ENCODE data around the gene FRAS1. TPM values are rescaled to one million over a fixed set of nuclear protein-coding genes. Genes with fewer than 3 reads are reported as not detected.

Gene FRAS1
- total RNA-seq, 1 experiment from 2014 or later = 82.0 TPM

- TF ChIP-seq AFF4 (CRISPR knock-in tag; IDR thresholded peaks at IDR 0.05; ENCODE audit: borderline replicate concordance) (no peak), ZNF671 (CRISPR knock-in tag; IDR thresholded peaks at IDR 0.05) (no peak)
Observed at GRCh38 chr4:78075986-78076385, 18.9 kb downstream of the FRAS1 start (continued).

- Mint-ChIP-seq H3K27me3 (ENCODE audit: low read depth) (no peaks in the 10 kb centered on the region), H3K4me1 (peaks cover 54% of the 10 kb centered on the region), H3K4me3 (no peak overlapping the region), H3K27ac (no peak overlapping the region), H3K9me3 (no peaks in the 10 kb centered on the region), H3K36me3 (peaks cover 5% of the 10 kb centered on the region)
- no peak for DNase-seq (ENCODE audit: low spot score)
- POLR2A ChIA-PET = no interaction called here
- CTCF ChIA-PET = no interaction called here
- no peak for ATAC-seq
- no peak for TF ChIP-seq SOX15 (CRISPR knock-in tag; IDR thresholded peaks at IDR 0.05)
- TF ChIP-seq E2F1 (CRISPR knock-in tag; IDR thresholded peaks at IDR 0.05) = no peak
- no peak for TF ChIP-seq JUN (CRISPR knock-in tag; IDR thresholded peaks at IDR 0.05)
- no peak for TF ChIP-seq FOXP1 (CRISPR knock-in tag; IDR thresholded peaks at IDR 0.05; ENCODE audit: borderline replicate concordance)
- no peak for TF ChIP-seq ATF6 (CRISPR knock-in tag; IDR thresholded peaks at IDR 0.05)
- TF ChIP-seq PREB (CRISPR knock-in tag; IDR thresholded peaks at IDR 0.05; ENCODE audit: borderline replicate concordance) = no peak
Observed at GRCh38 chr4:78078101-78078500, 21.0 kb downstream of the FRAS1 start.

- ChIA-PET CTCF (interaction anchor here (1.3 to 3.3 kb wide), 2 partner anchors 10 to 20 kb away, joined by 4 to 21 read pairs; no protein-coding TSS in a partner anchor), POLR2A (no interaction called here)
- H3K27me3 Mint-ChIP-seq (ENCODE audit: low read depth) = no peaks in the 10 kb centered on the region
- peaks cover 51% of the 10 kb centered on the region for H3K4me1 Mint-ChIP-seq
- no peak overlapping the region for H3K27ac Mint-ChIP-seq
- no peaks in the 10 kb centered on the region for H3K9me3 Mint-ChIP-seq
- DNase-seq (ENCODE audit: low spot score) = no peak
- no peak overlapping the region for H3K4me3 Mint-ChIP-seq
- peaks cover 5% of the 10 kb centered on the region for H3K36me3 Mint-ChIP-seq
- ATAC-seq = no peak
- TF ChIP-seq ERG (CRISPR knock-in tag; IDR thresholded peaks at IDR 0.05) (no peak), TP53 (CRISPR knock-in tag; IDR thresholded peaks at IDR 0.05) (no peak), ZNF138 (CRISPR knock-in tag; conservative IDR thresholded peaks at IDR 0.05) (no peak), SMAD4 (CRISPR knock-in tag; IDR thresholded peaks at IDR 0.05) (no peak), AR (CRISPR knock-in tag; IDR thresholded peaks at IDR 0.05) (no peak), RORB (CRISPR knock-in tag; IDR thresholded peaks at IDR 0.05) (no peak), ZNF671 (CRISPR knock-in tag; IDR thresholded peaks at IDR 0.05) (no peak), TEAD4 (CRISPR knock-in tag; IDR thresholded peaks at IDR 0.05) (no peak), NFE2L1 (CRISPR knock-in tag; IDR thresholded peaks at IDR 0.05) (no peak), NFYB (CRISPR knock-in tag; conservative IDR thresholded peaks at IDR 0.05; ENCODE audit: low read depth) (no peak), MYBL2 (CRISPR knock-in tag; IDR thresholded peaks at IDR 0.05) (no peak), FOXK1 (CRISPR knock-in tag; IDR thresholded peaks at IDR 0.05) (no peak), MLX (CRISPR knock-in tag; IDR thresholded peaks at IDR 0.05) (no peak)
Observed at GRCh38 chr4:78079726-78080430, 22.8 kb downstream of the FRAS1 start.

All from WTC11 (cell line).